ENCODE measurements around the gene DNAL1. TPM values are rescaled to one million over a fixed set of nuclear protein-coding genes. Genes with fewer than 3 reads are reported as not detected.
A peak's percentile ranks its signal among the peaks of the same experiment; 100 is the strongest.

The DNAL1 gene
- total and polyA plus RNA-seq, 2 of the 4 experiments (the other 2 are of a cell fraction), result 4.5 to 5.4 TPM

DNA sequence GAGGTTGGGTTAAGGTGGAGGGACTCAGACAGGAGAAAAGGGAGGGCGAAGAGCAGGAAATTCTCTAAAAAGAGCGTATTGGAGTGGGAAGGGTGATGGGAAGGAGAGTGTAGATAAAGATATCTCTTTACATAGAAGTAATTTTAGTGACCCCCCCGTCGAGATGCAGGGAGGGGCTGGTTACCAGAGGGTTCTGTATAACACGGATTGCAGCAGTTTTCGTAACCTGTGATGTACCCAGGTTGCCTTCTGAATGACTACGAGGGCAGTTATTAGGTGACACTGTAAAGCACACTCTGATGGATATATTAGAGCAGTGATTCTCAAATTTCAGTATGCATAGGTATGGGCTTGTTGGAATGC is 443 bp downstream of the DNAL1 start:
- Histone ChIP-seq H3K23ac (ENCODE audit: low read depth, low read length) (no peak overlapping the region), H3K4me2 (ENCODE audit: low read depth, low read length) (peak overlapping the region; percentile 95), H2BK5ac (ENCODE audit: low read depth, low read length, poor library complexity, severe bottlenecking) (no peak overlapping the region), H3K9ac (ENCODE audit: low read depth, low read length) (peak overlapping the region; percentile 83), H3K14ac (replicated peaks; ENCODE audit: low read depth, low read length) (peak overlapping the region; percentile 24), H4K20me1 (ENCODE audit: insufficient read depth, low read length) (no peaks in the 10 kb centered on the region), H3K18ac (ENCODE audit: low read depth, low read length) (no peak overlapping the region), H3K4me1 (ENCODE audit: control insufficient read depth, insufficient read depth, low read length) (no peaks in the 10 kb centered on the region), H3K56ac (ENCODE audit: extremely low read depth, insufficient read depth, low read length) (peak overlapping the region; percentile 48), H3K9me1 (ENCODE audit: insufficient read depth, low read length) (0 out of 2 replicates have a peak, but pooled peaks cover 3% of the 10 kb centered on the region), H4K5ac (ENCODE audit: low read depth, low read length) (no peak overlapping the region), H2AK9ac (replicated peaks; ENCODE audit: low read depth, low read length, poor library complexity) (peak overlapping the region; percentile 65), H3K9me3 (ENCODE audit: control insufficient read depth, insufficient read depth, low read length) (no peaks in the 10 kb centered on the region), H3K4me3 (ENCODE audit: insufficient read depth, low read depth, low read length) (peak overlapping the region; percentile 63), H2AK5ac (ENCODE audit: low read depth, low read length) (no peak overlapping the region), H4K8ac (ENCODE audit: low read depth in 2 of 2, low read length in 2 of 2) (peak overlapping the region; percentile 86 to 96; a peak in 3 of 4 replicates), H3K27me3 (ENCODE audit: control insufficient read depth, insufficient read depth, low read length) (no peaks in the 10 kb centered on the region), H2BK120ac (ENCODE audit: low read depth, low read length) (no peak overlapping the region), H2BK20ac (ENCODE audit: low read depth, low read length) (no peak overlapping the region), H3K36me3 (ENCODE audit: control insufficient read depth, insufficient read depth, low read length) (no peaks in the 10 kb centered on the region), H4K91ac (ENCODE audit: insufficient read depth, low read depth, low read length) (no peak overlapping the region), H3K27ac (ENCODE audit: insufficient read depth, low read length) (peak overlapping the region; percentile 59), H2AFZ (replicated peaks; ENCODE audit: low read length, poor library complexity) (peak overlapping the region; percentile 97), H3K79me1 (ENCODE audit: low read depth in 1 of 2, low read length in 2 of 2) (peaks cover 10 to 35% of the 10 kb centered on the region in 2 experiments), H2BK15ac (ENCODE audit: low read depth, low read length) (no peak overlapping the region), H3K4ac (ENCODE audit: low read depth, low read length) (peak overlapping the region; percentile 68)
- 28% methylated on average over 3 of the region's 7 CpGs; no CpG with 5 or more reads in 1 of the 2 experiments for WGBS, 2 experiments (ENCODE audit: extremely low coverage in 2 of 2, insufficient read length in 1 of 2)
- TF ChIP-seq NFE2L2 (IDR thresholded peaks at IDR 0.05; ENCODE audit: low read depth, low read length), result no peak
- no peak for TF ChIP-seq POLR2A (IDR thresholded peaks at IDR 0.05; ENCODE audit: low read depth, low read length)
- no peak for TF ChIP-seq SMC3 (IDR thresholded peaks at IDR 0.05; ENCODE audit: low read depth, low read length)
- TF ChIP-seq BHLHE40 (IDR thresholded peaks at IDR 0.05; ENCODE audit: low read depth, low read length), result no peak
- TF ChIP-seq RAD21 (IDR thresholded peaks at IDR 0.05; ENCODE audit: low read length), result no peak
- ChIA-PET POLR2A (ENCODE audit: unreplicated experiment) (no interaction called here), CTCF (interaction anchor here (1.5 kb wide), 1 partner anchor 17 kb away, joined by 5 read pairs; no protein-coding TSS in a partner anchor)
- DNase-seq (no peak), ATAC-seq (ENCODE audit: low read depth) (no peak)
- in situ Hi-C loops (cut with MboI; ENCODE audit: low sequenced_read_pairs) (no loop called here), dilution Hi-C loops (cut with HindIII; ENCODE audit: low sequenced_read_pairs, unreplicated experiment) (no loop called here), intact Hi-C loops (cut with micrococcal nuclease) (no loop called here)
- BruUV-seq (replicated peaks), result no TSS peak

Data from IMR-90 (cell line).